SK-N-MC (cell line): Measurements from ENCODE around the gene EBF4.

Experiments used
- EZH2 ChIP-seq: fragments of 200-600 bp; sonication (generic); IDR thresholded peaks from one replicate; pipeline ENCODE4 v1.6.1; 2017; ENCODE audit warnings: antibody characterized with exemption
- POLR2AphosphoS5 ChIP-seq: IDR thresholded peaks from 2 replicates; pipeline ENCODE4 v1.6.1; 2012; ENCODE audit warnings: mild to moderate bottlenecking, low read depth, low read length, borderline replicate concordance

- TF ChIP-seq EZH2 (no peak), POLR2AphosphoS5 (no peak)
Observed at GRCh38 chr20:2708665-2709064, 16.1 kb downstream of the EBF4 start.
